ENCODE measurements around the gene BOD1L1.

Gene BOD1L1

GRCh38 chr4:13539619-13540445, 87.7 kb downstream of the BOD1L1 start:
- H3K4me3 ChIP-seq (ENCODE audit: low read depth, low read length), result no peak overlapping the region
- TF ChIP-seq, protein P1, sequence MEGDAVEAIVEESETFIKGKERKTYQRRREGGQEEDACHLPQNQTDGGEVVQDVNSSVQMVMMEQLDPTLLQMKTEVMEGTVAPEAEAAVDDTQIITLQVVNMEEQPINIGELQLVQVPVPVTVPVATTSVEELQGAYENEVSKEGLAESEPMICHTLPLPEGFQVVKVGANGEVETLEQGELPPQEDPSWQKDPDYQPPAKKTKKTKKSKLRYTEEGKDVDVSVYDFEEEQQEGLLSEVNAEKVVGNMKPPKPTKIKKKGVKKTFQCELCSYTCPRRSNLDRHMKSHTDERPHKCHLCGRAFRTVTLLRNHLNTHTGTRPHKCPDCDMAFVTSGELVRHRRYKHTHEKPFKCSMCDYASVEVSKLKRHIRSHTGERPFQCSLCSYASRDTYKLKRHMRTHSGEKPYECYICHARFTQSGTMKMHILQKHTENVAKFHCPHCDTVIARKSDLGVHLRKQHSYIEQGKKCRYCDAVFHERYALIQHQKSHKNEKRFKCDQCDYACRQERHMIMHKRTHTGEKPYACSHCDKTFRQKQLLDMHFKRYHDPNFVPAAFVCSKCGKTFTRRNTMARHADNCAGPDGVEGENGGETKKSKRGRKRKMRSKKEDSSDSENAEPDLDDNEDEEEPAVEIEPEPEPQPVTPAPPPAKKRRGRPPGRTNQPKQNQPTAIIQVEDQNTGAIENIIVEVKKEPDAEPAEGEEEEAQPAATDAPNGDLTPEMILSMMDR (conservative IDR thresholded peaks at IDR 0.05; ENCODE audit: low read depth, low read length), result no peak
- no peak for DNase-seq (ENCODE audit: low read depth)

DNA sequence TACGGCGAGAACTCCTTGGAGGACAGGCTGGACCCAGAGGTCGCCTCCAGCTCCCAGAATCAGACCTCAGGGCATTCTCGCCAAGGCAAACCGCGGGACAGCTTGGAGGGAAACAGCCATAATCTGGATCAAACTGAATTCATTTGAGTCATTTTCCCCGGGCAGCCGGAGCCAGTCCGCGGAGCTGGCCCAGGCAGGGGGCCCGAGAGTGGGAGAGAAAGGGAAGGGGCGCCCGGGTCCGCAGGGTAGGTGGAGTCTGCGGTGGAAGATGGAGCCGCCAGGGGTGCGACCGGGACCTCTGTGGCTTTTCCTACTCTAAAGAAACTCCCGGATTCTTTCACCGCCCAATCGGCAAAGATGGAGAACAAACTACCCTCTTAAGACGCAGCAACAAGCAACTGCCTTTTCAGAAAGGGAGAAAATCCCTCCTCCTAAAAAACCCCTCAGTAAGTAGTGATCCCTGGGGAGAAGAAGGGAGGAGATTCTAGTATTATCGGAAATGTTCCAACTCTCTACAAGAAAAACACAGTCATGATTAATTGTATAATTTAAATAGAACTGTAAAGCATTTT, 88.4 kb downstream of the BOD1L1 start:
- TF ChIP-seq, protein P1 (conservative IDR thresholded peaks at IDR 0.05; ENCODE audit: low read depth, low read length), result no peak
- H3K4me3 ChIP-seq (ENCODE audit: low read depth, low read length), result no peak overlapping the region
- no peak for DNase-seq (ENCODE audit: low read depth)

- no peak overlapping the region for H3K4me3 ChIP-seq (ENCODE audit: low read depth, low read length)
- no peak for DNase-seq (ENCODE audit: low read depth)
- TF ChIP-seq, protein P1 (conservative IDR thresholded peaks at IDR 0.05; ENCODE audit: low read depth, low read length), result no peak
These were observed 89.0 kb downstream of the BOD1L1 start for GRCh38 chr4:13538427-13538973.

DNA sequence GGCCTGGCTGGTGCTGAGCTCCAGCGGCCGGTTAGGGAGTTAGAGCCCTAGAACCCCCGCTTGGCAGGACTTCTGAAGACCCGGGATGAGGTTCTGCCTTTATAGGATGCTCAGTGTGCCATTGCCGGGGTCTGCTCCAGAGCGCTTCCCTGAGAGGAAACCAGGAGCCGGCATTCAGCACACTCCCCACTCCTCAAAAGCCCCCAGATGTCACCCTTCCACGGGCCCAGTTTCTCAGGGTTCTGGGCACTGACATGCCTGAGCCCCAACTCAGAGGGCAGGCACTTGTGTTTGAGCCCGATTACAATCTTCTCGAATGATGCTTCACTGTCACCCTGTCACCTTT, 89.7 kb downstream of the BOD1L1 start:
- TF ChIP-seq, protein P1 (conservative IDR thresholded peaks at IDR 0.05; ENCODE audit: low read depth, low read length), result no peak
- H3K4me3 ChIP-seq (ENCODE audit: low read depth, low read length), result no peak overlapping the region
- no peak for DNase-seq (ENCODE audit: low read depth)

DNA sequence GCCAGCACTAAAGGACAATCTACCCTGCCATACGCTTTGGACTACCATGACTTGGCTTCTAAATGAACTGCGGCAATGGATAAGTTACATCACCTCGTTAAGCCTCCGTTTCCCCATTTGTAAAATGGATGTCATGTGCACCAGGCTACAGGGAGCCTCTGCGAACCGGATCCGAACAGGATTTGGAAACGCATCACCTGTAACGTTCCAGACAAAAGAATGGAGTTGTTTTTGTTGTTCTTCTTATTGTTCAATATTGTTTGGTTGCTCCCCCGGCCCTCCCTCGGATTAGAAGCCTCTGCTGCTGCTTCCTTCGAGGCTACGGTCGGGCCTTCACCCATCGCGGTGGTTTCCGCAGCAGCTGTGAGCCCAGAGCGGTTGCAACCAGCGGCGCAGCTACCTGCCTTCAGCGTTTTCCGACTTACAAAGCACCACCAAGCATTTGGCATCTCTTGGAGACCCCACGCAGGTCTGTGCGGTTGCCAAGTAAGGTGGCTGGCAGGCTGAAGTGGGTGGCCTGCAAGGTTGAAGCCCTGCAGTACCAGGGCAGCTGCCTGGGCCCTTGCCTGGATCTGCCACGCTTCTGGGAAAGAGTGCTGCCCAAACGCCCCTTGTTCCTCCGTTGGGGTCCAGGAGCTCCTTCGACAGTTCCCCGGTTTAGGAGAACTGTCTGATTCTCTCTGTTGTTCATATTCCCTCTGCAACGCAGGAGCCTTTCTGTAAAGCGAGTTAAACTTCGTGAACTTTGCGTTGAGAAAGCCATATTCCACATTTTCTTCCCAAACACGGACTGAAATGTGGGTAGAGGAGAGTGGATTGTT, 90.3 kb downstream of the BOD1L1 start:
- DNase-seq (ENCODE audit: low read depth), result no peak
- TF ChIP-seq, protein P1 (conservative IDR thresholded peaks at IDR 0.05; ENCODE audit: low read depth, low read length), result no peak
- H3K4me3 ChIP-seq (ENCODE audit: low read depth, low read length), result no peak overlapping the region

- DNase-seq (ENCODE audit: low read depth), result no peak
- TF ChIP-seq, protein P1 (conservative IDR thresholded peaks at IDR 0.05; ENCODE audit: low read depth, low read length), result no peak
These were observed 90.9 kb downstream of the BOD1L1 start for GRCh38 chr4:13536607-13537006.

More at GRCh38 chr4:13536607-13537006, 90.9 kb downstream of the BOD1L1 start:
- no peak overlapping the region for H3K4me3 ChIP-seq (ENCODE audit: low read depth, low read length)
